T-cell (primary cell): ENCODE data around the gene SLC45A2. TPM values are rescaled to one million over a fixed set of nuclear protein-coding genes. Genes with fewer than 3 reads are reported as not detected.
"Not testable (repeated sequence)": the region's sequence is repeated elsewhere in the genome, so short reads cannot be mapped to it uniquely, and the experiment has no call there.

Source experiments
- ATAC-seq, 4 experiments: fragments of 200-7000 bp in 3 of 4; fragments of 150-1000 bp in 1 of 4; cut with Tn5 transposase; replicated peaks in 1 of 4; 1 replicate in 3 of 4; 2 replicates in 1 of 4; pipeline ENCODE4 v1.10.0; 2021; ENCODE audit warnings: moderate library complexity in 3 of 4, mild to moderate bottlenecking in 2 of 4, moderate number of reproducible peaks in 1 of 4
- CTCF ChIA-PET, 2 donors: fragments of 300-600 bp; sonication (Branson Sonifier 250); formaldehyde crosslinking; loops; one replicate each; lab custom pipeline; 2022; ENCODE audit warnings: antibody characterized with exemption in 2 of 2; lab: Charles Lee
- POLR2A ChIA-PET, 2 donors: fragments of 300-600 bp; sonication (Branson Sonifier 250); formaldehyde crosslinking; loops; one replicate each; lab custom pipeline; 2022; ENCODE audit warnings: antibody characterized with exemption in 2 of 2; lab: Charles Lee
- DNase-seq, 35 experiments: peaks; one replicate each; pipeline versions ENCODE4 v3.0.0 to v3.0.0-alpha.2; 2013 to 2023
- H3K27ac ChIP-seq: one replicate; pipeline ENCODE4 v1.5.1; 2013; ENCODE audit warnings: low read length
- H3K27me3 ChIP-seq, 2 experiments: replicated peaks in 1 of 2; 1 replicate in 1 of 2; 2 replicates in 1 of 2; pipeline versions ENCODE4 v1.6.1 to v1.7.0; 2013; ENCODE audit warnings: low read length in 1 of 2, mixed read lengths in 1 of 2; ENCODE audit not compliant: control insufficient read depth in 2 of 2, insufficient read depth in 2 of 2; ENCODE audit errors: extremely low read depth in 1 of 2
- H3K36me3 ChIP-seq, 2 donors: 1 replicate in 1 of 2; 2 replicates in 1 of 2; pipeline versions ENCODE4 v1.6.1 to v1.7.0; 2013; ENCODE audit warnings: low read length in 1 of 2; ENCODE audit not compliant: control insufficient read depth in 2 of 2, insufficient read depth in 1 of 2; ENCODE audit errors: extremely low read depth in 1 of 2
- H3K4me1 ChIP-seq, 2 experiments: 1 replicate in 1 of 2; 2 replicates in 1 of 2; pipeline versions ENCODE4 v1.6.1 to v1.7.0; 2013; ENCODE audit warnings: low read length in 2 of 2, mixed read lengths in 1 of 2; ENCODE audit not compliant: insufficient read depth in 2 of 2, control insufficient read depth in 1 of 2; ENCODE audit errors: extremely low read depth in 1 of 2
- H3K4me3 ChIP-seq, 2 donors: 1 replicate in 1 of 2; 2 replicates in 1 of 2; pipeline versions ENCODE4 v1.5.1 to v1.7.0; 2013; ENCODE audit warnings: mild to moderate bottlenecking in 2 of 2, low read length in 1 of 2, moderate library complexity in 1 of 2; ENCODE audit not compliant: control insufficient read depth in 1 of 2; ENCODE audit errors: extremely low read depth in 1 of 2
- H3K9me3 ChIP-seq: 2 replicates; pipeline ENCODE4 v1.7.0; 2013
- H3K27ac Mint-ChIP-seq, 2 donors: one replicate each; pipeline ENCODE4 v1.8.0; 2020 to 2021; ENCODE audit warnings: mild to moderate bottlenecking in 2 of 2, mixed read lengths in 2 of 2
- H3K27me3 Mint-ChIP-seq, 2 donors: one replicate each; pipeline ENCODE4 v1.8.0; 2021 to 2022; ENCODE audit warnings: mixed read lengths in 2 of 2
- H3K36me3 Mint-ChIP-seq: one replicate; pipeline ENCODE4 v1.8.0; 2021; ENCODE audit warnings: mixed read lengths
- H3K4me1 Mint-ChIP-seq, 3 donors: one replicate each; pipeline ENCODE4 v1.8.0; 2020 to 2022; ENCODE audit warnings: mixed read lengths in 3 of 3, mild to moderate bottlenecking in 1 of 3
- H3K4me3 Mint-ChIP-seq, 3 donors: one replicate each; pipeline ENCODE4 v1.8.0; 2020 to 2022; ENCODE audit warnings: mild to moderate bottlenecking in 3 of 3, mixed read lengths in 3 of 3, moderate library complexity in 3 of 3
- H3K9me3 Mint-ChIP-seq, 3 donors: one replicate each; pipeline ENCODE4 v1.8.0; 2020 to 2022; ENCODE audit warnings: mixed read lengths in 3 of 3
- WGBS: methylation state at CpG from one replicate; pipeline ENCODE4 v1.1.5; 2013; ENCODE audit warnings: missing lambda C conversion rate; ENCODE audit not compliant: insufficient coverage; 5-methylcytosine and 5-hydroxymethylcytosine counted together
- total RNA-seq, 35 experiments: library from RNA in 6 of 35; stranded (reverse) in 6 of 35; fragments of 120-200 nt in 1 of 35; gene quantifications; one replicate each; pipeline versions ENCODE4 v1.2.1 to v1.2.4 and lab custom pipeline; 2013 to 2026

SLC45A2 gene
- total RNA-seq, 5 donors from 2014 or later (not counting 1 experiment from before 2014, with no cell fraction given), result 0.20 TPM; not detected in 4

DNA sequence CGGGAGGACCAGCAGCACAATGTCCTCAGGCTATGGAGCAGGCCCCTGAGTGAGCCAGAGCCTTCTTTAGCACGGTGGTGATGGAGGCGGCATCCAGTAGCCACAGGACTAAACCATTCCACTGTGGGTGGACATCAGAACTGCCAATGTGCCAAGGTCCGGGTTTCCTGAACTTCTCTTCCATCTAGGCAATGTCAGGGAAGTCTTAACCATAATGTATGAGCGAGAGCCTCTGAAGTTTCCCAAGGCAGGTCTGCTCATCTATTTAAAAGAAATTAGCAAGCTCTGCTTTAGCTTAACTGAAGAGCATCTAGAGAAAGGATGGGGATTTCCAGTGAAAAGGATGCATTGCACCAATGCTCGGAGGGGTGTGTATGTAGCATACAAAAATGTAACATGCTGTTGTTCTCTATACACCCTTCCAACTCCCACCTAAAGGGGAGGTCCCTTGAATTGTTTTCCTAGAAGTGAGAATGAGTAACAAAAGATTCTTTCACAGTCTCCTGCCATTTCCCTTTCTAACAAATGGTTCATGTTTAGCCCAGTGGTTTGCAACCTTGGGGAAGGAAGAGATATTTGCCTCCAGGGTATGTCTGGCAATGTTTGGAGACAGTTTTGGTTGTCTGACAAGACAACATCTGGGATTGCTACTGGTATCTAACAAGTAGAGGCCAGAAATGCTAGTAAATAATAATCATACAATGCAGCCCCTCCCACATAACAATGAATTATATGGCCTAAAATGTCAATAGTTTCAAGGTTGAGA lies 54.4 kb downstream of the SLC45A2 start:
- Mint-ChIP-seq H3K36me3 (no peaks in the 10 kb centered on the region), H3K27ac (no peak overlapping the region), H3K4me3 (no peak overlapping the region), H3K27me3 (peaks cover 4 to 7% of the 10 kb centered on the region in 2 donors), H3K9me3 (no peaks in the 10 kb centered on the region), H3K4me1 (no peaks in the 10 kb centered on the region)
- no peaks in the 10 kb centered on the region for H3K4me1 ChIP-seq
- no peak overlapping the region for H3K27ac ChIP-seq
- peaks cover 3% of the 10 kb centered on the region in 2 experiments for H3K27me3 ChIP-seq
- no peak for DNase-seq
- 92% methylated on average over 3 of the region's 6 CpGs for WGBS
- no peaks in the 10 kb centered on the region for H3K9me3 ChIP-seq
- no peak overlapping the region for H3K4me3 ChIP-seq
- no peak for ATAC-seq
- POLR2A ChIA-PET, result no interaction called here
- H3K36me3 ChIP-seq, result no peaks in the 10 kb centered on the region
- CTCF ChIA-PET, result interaction anchor here in 1 of 2 donors (0.6 kb wide), 1 partner anchor 495 kb away, joined by 4 read pairs; no protein-coding TSS in a partner anchor

DNA sequence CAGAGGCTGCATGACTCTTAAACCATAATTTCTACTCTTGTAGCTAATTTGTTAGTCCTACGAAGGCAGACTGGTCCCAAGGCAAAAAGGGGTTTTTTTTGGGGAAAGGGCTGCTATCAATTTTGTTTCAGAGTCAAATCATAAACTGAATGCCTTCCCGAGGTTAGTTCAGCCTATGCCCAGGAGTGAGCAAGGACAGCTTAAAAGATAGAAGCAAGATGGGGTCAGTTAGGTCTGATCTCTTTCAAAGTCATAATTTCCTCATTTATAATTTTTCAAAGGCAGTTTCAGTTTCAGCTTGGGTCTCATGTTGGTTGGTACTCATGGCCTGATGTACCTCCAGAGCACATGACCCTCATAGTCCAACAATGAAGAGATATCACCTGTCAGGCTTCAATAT lies 56.2 kb downstream of the SLC45A2 start:
- Histone ChIP-seq H3K4me1 (no peaks in the 10 kb centered on the region), H3K27me3 (peaks cover 2 to 3% of the 10 kb centered on the region in 2 experiments), H3K4me3 (no peak overlapping the region), H3K36me3 (no peaks in the 10 kb centered on the region), H3K27ac (no peak overlapping the region), H3K9me3 (no peaks in the 10 kb centered on the region)
- ChIA-PET POLR2A (no interaction called here), CTCF (no interaction called here)
- ATAC-seq, result no peak
- WGBS, result no CpG with 5 or more reads among the region's 2 CpGs
- no peaks in the 10 kb centered on the region for H3K9me3 Mint-ChIP-seq
- H3K27me3 Mint-ChIP-seq, result peaks cover 8 to 9% of the 10 kb centered on the region in 2 donors
- no peaks in the 10 kb centered on the region for H3K36me3 Mint-ChIP-seq
- DNase-seq, result no peak
- no peaks in the 10 kb centered on the region for H3K4me1 Mint-ChIP-seq
- H3K27ac Mint-ChIP-seq, result no peak overlapping the region
- no peak overlapping the region for H3K4me3 Mint-ChIP-seq

DNA sequence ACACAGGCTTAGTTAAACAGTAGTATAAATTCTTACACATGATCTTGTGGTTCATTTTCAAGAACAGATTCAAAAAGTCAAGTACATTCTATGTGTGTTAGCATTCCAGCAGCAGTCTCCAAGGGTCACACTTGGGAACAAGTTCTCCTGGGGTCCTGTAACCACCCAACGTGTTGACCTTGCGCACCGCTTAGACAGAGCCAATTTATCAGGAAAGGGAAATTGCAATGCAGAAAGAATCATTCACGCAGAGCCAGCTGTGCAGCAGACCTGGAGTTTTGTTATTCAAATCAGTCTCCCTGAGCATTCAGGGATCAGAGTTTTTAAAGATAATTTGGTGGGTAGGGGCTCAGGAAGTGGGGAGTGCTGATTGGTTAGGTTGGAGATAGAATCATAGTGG lies 56.8 kb downstream of the SLC45A2 start:
- H3K36me3 ChIP-seq, result no peaks in the 10 kb centered on the region
- no peak overlapping the region for H3K4me3 Mint-ChIP-seq
- H3K9me3 ChIP-seq, result no peaks in the 10 kb centered on the region
- no peaks in the 10 kb centered on the region for H3K4me1 Mint-ChIP-seq
- no peaks in the 10 kb centered on the region for H3K9me3 Mint-ChIP-seq
- ATAC-seq (no peak), DNase-seq (no peak)
- CTCF ChIA-PET, result no interaction called here
- H3K27me3 Mint-ChIP-seq, result peaks cover 11 to 13% of the 10 kb centered on the region in 2 donors
- WGBS, result 76% methylated on average over 4 of the region's 4 CpGs
- no peak overlapping the region for H3K4me3 ChIP-seq
- H3K27ac Mint-ChIP-seq, result no peak overlapping the region
- no peak overlapping the region for H3K27ac ChIP-seq
- peaks cover 0 to 3% of the 10 kb centered on the region in 2 experiments for H3K27me3 ChIP-seq
- no peaks in the 10 kb centered on the region for H3K4me1 ChIP-seq
- POLR2A ChIA-PET, result no interaction called here
- no peaks in the 10 kb centered on the region for H3K36me3 Mint-ChIP-seq

- peaks cover 15 to 27% of the 10 kb centered on the region in 2 donors for H3K27me3 Mint-ChIP-seq
- no peak overlapping the region for H3K27ac ChIP-seq
- H3K36me3 Mint-ChIP-seq, result no peaks in the 10 kb centered on the region
- no peaks in the 10 kb centered on the region for H3K4me1 Mint-ChIP-seq
- peaks cover 0 to 3% of the 10 kb centered on the region in 2 experiments for H3K27me3 ChIP-seq
- ChIA-PET POLR2A (no interaction called here), CTCF (interaction anchor here in 1 of 2 donors (0.5 to 1.3 kb wide), 4 partner anchors 9 to 456 kb away, joined by 3 to 7 read pairs (median 5); no protein-coding TSS in a partner anchor)
- no peak for DNase-seq
- H3K9me3 ChIP-seq, result no peaks in the 10 kb centered on the region
- no peak overlapping the region for H3K4me3 ChIP-seq
- no peak for ATAC-seq
- H3K36me3 ChIP-seq, result no peaks in the 10 kb centered on the region
- H3K4me1 ChIP-seq, result no peaks in the 10 kb centered on the region
- H3K27ac Mint-ChIP-seq, result no peak overlapping the region
- peaks cover 0 to 4% (median 2%) of the 10 kb centered on the region in 3 donors for H3K9me3 Mint-ChIP-seq
- no peak overlapping the region for H3K4me3 Mint-ChIP-seq
Measured at GRCh38 chr5:33925278-33925677, 59.2 kb downstream of the SLC45A2 start.

GRCh38 chr5:33921002-33921401 lies 63.5 kb downstream of the SLC45A2 start:
- Mint-ChIP-seq H3K27ac (no peak overlapping the region), H3K9me3 (peaks cover 19 to 37% (median 23%) of the 10 kb centered on the region in 3 donors), H3K4me3 (no peak overlapping the region), H3K4me1 (no peaks in the 10 kb centered on the region), H3K36me3 (no peaks in the 10 kb centered on the region), H3K27me3 (peaks cover 19 to 29% of the 10 kb centered on the region in 2 donors)
- peaks cover 0 to 8% of the 10 kb centered on the region in 2 experiments for H3K27me3 ChIP-seq
- H3K9me3 ChIP-seq, result no peaks in the 10 kb centered on the region
- H3K27ac ChIP-seq, result no peak overlapping the region
- H3K36me3 ChIP-seq, result no peaks in the 10 kb centered on the region
- no CpG with 5 or more reads among the region's 1 CpG for WGBS
- DNase-seq (no peak), ATAC-seq (no peak)
- H3K4me1 ChIP-seq, result no peaks in the 10 kb centered on the region
- POLR2A ChIA-PET, result no interaction called here
- CTCF ChIA-PET, result interaction anchor here in 1 of 2 donors (1.0 kb wide), 1 partner anchor 485 kb away, joined by 3 read pairs; no protein-coding TSS in a partner anchor
- H3K4me3 ChIP-seq, result no peak overlapping the region

GRCh38 chr5:33914844-33915243 lies 69.6 kb downstream of the SLC45A2 start:
- WGBS, result no CpG with 5 or more reads among the region's 3 CpGs
- H3K27ac ChIP-seq, H3K4me1 Mint-ChIP-seq, H3K27me3 ChIP-seq, H3K36me3 ChIP-seq, ATAC-seq, POLR2A ChIA-PET, H3K4me1 ChIP-seq, CTCF ChIA-PET, H3K4me3 Mint-ChIP-seq, H3K27me3 Mint-ChIP-seq, DNase-seq, H3K27ac Mint-ChIP-seq, H3K36me3 Mint-ChIP-seq, H3K4me3 ChIP-seq, H3K9me3 ChIP-seq: not testable (repeated sequence)
- H3K9me3 Mint-ChIP-seq, result peaks cover 26 to 40% (median 30%) of the 10 kb centered on the region in 3 donors
